Sigmoid colon (tissue), 7 donors: ENCODE results near the gene NDEL1. TPM values are rescaled to one million over a fixed set of nuclear protein-coding genes. Genes with fewer than 3 reads are reported as not detected.

Experiments
- DNase-seq: peaks from one replicate; pipeline ENCODE4 v3.0.0-alpha.2; 2019
- H3K27ac ChIP-seq, 4 donors: fragments of 200-600 bp; sonication (generic); one replicate each; pipeline ENCODE4 v1.5.1; 2016 to 2019; ENCODE audit warnings: mild to moderate bottlenecking in 1 of 4
- H3K27me3 ChIP-seq, 3 donors: fragments of 200-600 bp; sonication (generic); one replicate each; pipeline ENCODE4 v1.5.1; 2019; ENCODE audit warnings: mild to moderate bottlenecking in 1 of 3
- H3K36me3 ChIP-seq, 4 donors: fragments of 200-600 bp; sonication (generic); one replicate each; pipeline ENCODE4 v1.5.1; 2016 to 2019
- H3K4me1 ChIP-seq, 4 donors: fragments of 200-600 bp; sonication (generic); one replicate each; pipeline ENCODE4 v1.5.1; 2017 to 2019
- H3K4me3 ChIP-seq, 4 donors: fragments of 200-600 bp; sonication (generic); one replicate each; pipeline ENCODE4 v1.5.1; 2017 to 2019; ENCODE audit warnings: mild to moderate bottlenecking in 2 of 4, moderate library complexity in 1 of 4
- H3K9me3 ChIP-seq, 4 donors: fragments of 200-600 bp in 3 of 4; sonication (generic) in 3 of 4; one replicate each; pipeline versions ENCODE4 v1.5.1 to v1.6.1; 2013 to 2019
- CTCF ChIP-seq, 4 experiments: fragments of 450-650 bp in 3 of 4; fragments of 200-600 bp in 1 of 4; IDR thresholded peaks; one replicate each; pipeline ENCODE4 v1.5.1; 2016 to 2019; ENCODE audit warnings: antibody characterized with exemption in 4 of 4, mild to moderate bottlenecking in 3 of 4, moderate library complexity in 2 of 4
- EP300 ChIP-seq, 4 donors: sonication (generic); formaldehyde crosslinking; IDR thresholded peaks; one replicate each; pipeline ENCODE4 v1.6.1; 2017; ENCODE audit warnings: antibody characterized with exemption in 4 of 4
- POLR2A ChIP-seq, 2 donors: fragments of 450-650 bp; IDR thresholded peaks; one replicate each; pipeline ENCODE4 v1.6.1; 2016; ENCODE audit warnings: antibody characterized with exemption in 2 of 2, mild to moderate bottlenecking in 2 of 2, moderate library complexity in 2 of 2
- POLR2AphosphoS5 ChIP-seq, 4 donors: sonication (generic); formaldehyde crosslinking; IDR thresholded peaks; one replicate each; pipeline ENCODE4 v1.6.1; 2017; ENCODE audit warnings: antibody characterized with exemption in 4 of 4
- WGBS, 2 donors: extraction: QIAGEN DNeasy Blood & Tissue Kit; methylation state at CpG; one replicate each; pipeline ENCODE4 v1.1.7; 2013; 5-methylcytosine and 5-hydroxymethylcytosine counted together
- intact Hi-C: fragments of 100-400 bp; cut with DNase I; formaldehyde crosslinking; loops from one replicate; pipeline ENCODE4 v1.15.1; 2023
- polyA plus RNA-seq, 3 donors: library from polyadenylated mRNA; stranded (reverse); fragments of 200-250 nt; gene quantifications; one replicate each; pipeline ENCODE4 v1.2.3, GENCODE V29; 2013
- total RNA-seq, 4 donors: library from RNA; depleted of rRNA; stranded (reverse); fragments of >200 nt; gene quantifications; one replicate each; pipeline ENCODE4 v1.1.0, GENCODE V29; 2016
- donor health status: healthy with polysubstance abuse.
- donor health status: Bipolar disorder and iron deficiency.
- donor health status: healthy.

NDEL1 gene
- 10 to 100 TPM; 34.9 to 56.8 (median 49.4) TPM for total RNA-seq
- polyA plus RNA-seq = 10 to 100 TPM; 31.3 to 41.4 (median 37.2) TPM

GRCh38 chr17:8435245-8436168, at the start of gene NDEL1:
Gene NDEL1 (plus strand): TSS chr17:8435884. CDS start chr17:8444272, 8,388 bp downstream.
- 2 to 3% methylated on average over 68 of the region's 68 CpGs for WGBS, 2 donors
- H3K4me1 ChIP-seq = peaks cover 0 to 22% (median 17%) of the 10 kb centered on the region in 4 donors
- intact Hi-C loops = loop anchor here (1.0 to 2.0 kb wide), 2 partner anchors 52 to 195 kb away; partner anchors contain the start of genes MYH10 and RPL26

GRCh38 chr17:8386841-8387240, 48.8 kb upstream of the NDEL1 start:
- intact Hi-C loops = no loop called here
- peak; percentile 19 for DNase-seq

More at GRCh38 chr17:8435245-8436168, at the start of gene NDEL1:
- Histone ChIP-seq H3K4me3 (peak within 1 kb of the TSS; percentile 66 to 99 (median 72)), H3K27me3 (no peaks in the 10 kb centered on the region), H3K27ac (peak within 1 kb of the TSS; percentile 92 to 100 (median 98)), H3K36me3 (no peaks in the 10 kb centered on the region), H3K9me3 (no peaks in the 10 kb centered on the region)
- TF ChIP-seq POLR2AphosphoS5 (IDR thresholded peaks at IDR 0.05) (peak; percentile 100), CTCF (IDR thresholded peaks at IDR 0.05) (no peak), POLR2A (IDR thresholded peaks at IDR 0.05) (peak; percentile 95 to 96), EP300 (IDR thresholded peaks at IDR 0.05) (peak in 1 of 4 donors; percentile 53)
- peak; percentile 100 for DNase-seq

GRCh38 chr17:8387914-8388651, 47.6 kb upstream of the NDEL1 start:
- no peak overlapping the region for H3K4me3 ChIP-seq
- peaks cover 0 to 19% (median 7%) of the 10 kb centered on the region in 4 donors for H3K4me1 ChIP-seq
- H3K36me3 ChIP-seq = no peaks in the 10 kb centered on the region
- H3K27ac ChIP-seq = no peak overlapping the region
- intact Hi-C loops = no loop called here
- 86 to 88% methylated on average over 7 of the region's 7 CpGs for WGBS, 2 donors
- no peak for TF ChIP-seq CTCF (IDR thresholded peaks at IDR 0.05)
- TF ChIP-seq POLR2AphosphoS5 (IDR thresholded peaks at IDR 0.05) = no peak
- no peak for TF ChIP-seq POLR2A (IDR thresholded peaks at IDR 0.05)
- no peak for TF ChIP-seq EP300 (IDR thresholded peaks at IDR 0.05)
- peak; percentile 14 for DNase-seq
- H3K27me3 ChIP-seq = peaks cover 0 to 8% (median 6%) of the 10 kb centered on the region in 3 donors
- H3K9me3 ChIP-seq = no peaks in the 10 kb centered on the region

More at GRCh38 chr17:8386841-8387240, 48.8 kb upstream of the NDEL1 start:
- Histone ChIP-seq H3K4me3 (no peak overlapping the region), H3K4me1 (peaks cover 0 to 27% (median 12%) of the 10 kb centered on the region in 4 donors), H3K27me3 (no peaks in the 10 kb centered on the region), H3K36me3 (peaks cover 0 to 2% (median 0%) of the 10 kb centered on the region in 4 donors), H3K27ac (no peak overlapping the region), H3K9me3 (no peaks in the 10 kb centered on the region)
- 86 to 88% methylated on average over 6 of the region's 6 CpGs for WGBS, 2 donors
- no peak for TF ChIP-seq EP300 (IDR thresholded peaks at IDR 0.05)
- no peak for TF ChIP-seq POLR2AphosphoS5 (IDR thresholded peaks at IDR 0.05)
- no peak for TF ChIP-seq POLR2A (IDR thresholded peaks at IDR 0.05)
- TF ChIP-seq CTCF (IDR thresholded peaks at IDR 0.05) = no peak

- no peak for TF ChIP-seq CTCF (IDR thresholded peaks at IDR 0.05)
- TF ChIP-seq POLR2AphosphoS5 (IDR thresholded peaks at IDR 0.05) = no peak
- no peak for TF ChIP-seq POLR2A (IDR thresholded peaks at IDR 0.05)
- TF ChIP-seq EP300 (IDR thresholded peaks at IDR 0.05) = no peak
- intact Hi-C loops = no loop called here
- no peak overlapping the region for H3K4me3 ChIP-seq
- H3K4me1 ChIP-seq = no peaks in the 10 kb centered on the region
- H3K27me3 ChIP-seq = peaks cover 0 to 41% (median 19%) of the 10 kb centered on the region in 3 donors
- 40 to 49% methylated on average over 9 of the region's 9 CpGs for WGBS, 2 donors
- peak; percentile 60 for DNase-seq
- no peak overlapping the region for H3K27ac ChIP-seq
- no peaks in the 10 kb centered on the region for H3K9me3 ChIP-seq
- no peaks in the 10 kb centered on the region for H3K36me3 ChIP-seq
Observed at GRCh38 chr17:8391711-8392110, 44.0 kb upstream of the NDEL1 start.
